ENCODE measurements around the gene PHF20.
"Not testable (repeated sequence)": the region's sequence is repeated elsewhere in the genome, so short reads cannot be mapped to it uniquely, and the experiment has no call there.

The PHF20 gene

DNA sequence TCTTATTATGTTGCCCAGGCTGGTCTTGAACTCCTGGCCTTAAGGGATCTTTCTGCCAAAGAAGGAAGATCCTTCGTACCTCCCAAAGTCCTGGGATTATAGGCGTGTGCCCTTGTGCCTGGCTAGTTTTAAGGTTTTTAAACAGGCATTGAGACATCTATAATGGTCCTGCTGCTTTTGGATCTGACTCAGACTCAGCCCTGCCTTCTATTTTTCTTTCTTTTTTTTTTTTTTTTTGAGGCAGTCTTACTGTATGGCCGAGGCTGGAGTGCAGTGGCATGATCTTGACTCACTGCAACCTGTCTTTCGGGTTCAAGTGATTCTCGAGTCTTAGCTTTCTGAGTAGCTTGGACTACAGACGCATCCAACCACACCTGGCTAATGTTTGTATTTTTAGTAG, 73.7 kb downstream of the PHF20 start:
- no peak for DNase-seq (ENCODE audit: low read depth, low spot score)
- H3K9ac ChIP-seq (ENCODE audit: insufficient read length, low read depth), result no peak overlapping the region
- H3K4me1 ChIP-seq (ENCODE audit: insufficient read depth, insufficient read length), result no peaks in the 10 kb centered on the region
- H3K27me3 ChIP-seq (ENCODE audit: insufficient read depth, insufficient read length), result no peaks in the 10 kb centered on the region
- H3K4me3 ChIP-seq (ENCODE audit: insufficient read length, low read depth), result no peak overlapping the region
- H3K9me3 ChIP-seq (ENCODE audit: insufficient read depth, low read length), result peaks cover 25% of the 10 kb centered on the region; the same call in 1 of the 2 replicates
- TF ChIP-seq YY1 (IDR thresholded peaks at IDR 0.05; ENCODE audit: insufficient read depth, insufficient read length) (no peak), SUZ12 (IDR thresholded peaks at IDR 0.05; ENCODE audit: extremely low read depth, insufficient read depth, insufficient read length) (no peak), ZNF274 (IDR thresholded peaks at IDR 0.05; ENCODE audit: low read depth, low read length) (no peak)
- peaks cover 49% of the 10 kb centered on the region for H3K36me3 ChIP-seq (ENCODE audit: insufficient read depth, insufficient read length, low read length)

- Histone ChIP-seq H3K4me1 (ENCODE audit: insufficient read depth, insufficient read length) (no peaks in the 10 kb centered on the region), H3K9me3 (ENCODE audit: insufficient read depth, low read length) (no peaks in the 10 kb centered on the region), H3K27me3 (ENCODE audit: insufficient read depth, insufficient read length) (no peaks in the 10 kb centered on the region), H3K4me3 (ENCODE audit: insufficient read length, low read depth) (no peak overlapping the region), H3K9ac (ENCODE audit: insufficient read length, low read depth) (no peak overlapping the region), H3K36me3 (ENCODE audit: insufficient read depth, insufficient read length, low read length) (peaks cover 45% of the 10 kb centered on the region)
- DNase-seq (ENCODE audit: low read depth, low spot score), result no peak
- TF ChIP-seq ZNF274 (IDR thresholded peaks at IDR 0.05; ENCODE audit: low read depth, low read length), result no peak
- no peak for TF ChIP-seq YY1 (IDR thresholded peaks at IDR 0.05; ENCODE audit: insufficient read depth, insufficient read length)
- no peak for TF ChIP-seq SUZ12 (IDR thresholded peaks at IDR 0.05; ENCODE audit: extremely low read depth, insufficient read depth, insufficient read length)
Measured at GRCh38 chr20:35849706-35850105, 77.9 kb downstream of the PHF20 start.

DNA sequence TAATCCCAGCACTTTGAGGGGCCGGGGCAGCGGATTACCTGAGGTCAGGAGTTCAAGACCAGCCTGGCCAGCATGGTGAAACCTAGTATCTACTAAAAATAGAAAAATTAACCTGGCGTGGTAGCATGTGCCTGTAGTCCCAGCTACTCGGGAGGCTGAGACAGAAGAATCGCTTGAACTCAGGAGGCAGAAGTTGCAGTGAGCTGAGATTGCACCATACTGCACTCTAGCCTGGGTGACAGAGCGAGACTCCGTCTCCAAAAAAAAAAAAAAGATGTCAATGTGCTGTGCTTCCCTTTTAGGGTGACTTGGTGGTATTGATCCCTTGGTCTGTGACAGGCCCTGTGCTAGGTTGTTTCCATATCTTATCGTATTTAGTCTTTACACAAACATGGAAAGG, 79.8 kb downstream of the PHF20 start:
- H3K9ac ChIP-seq (ENCODE audit: insufficient read length, low read depth); H3K9me3 ChIP-seq (ENCODE audit: insufficient read depth, low read length); H3K4me1 ChIP-seq (ENCODE audit: insufficient read depth, insufficient read length); DNase-seq (ENCODE audit: low read depth, low spot score); H3K4me3 ChIP-seq (ENCODE audit: insufficient read length, low read depth); H3K27me3 ChIP-seq (ENCODE audit: insufficient read depth, insufficient read length): not testable (repeated sequence)
- H3K36me3 ChIP-seq (ENCODE audit: insufficient read depth, insufficient read length, low read length), result peaks cover 32% of the 10 kb centered on the region

DNA sequence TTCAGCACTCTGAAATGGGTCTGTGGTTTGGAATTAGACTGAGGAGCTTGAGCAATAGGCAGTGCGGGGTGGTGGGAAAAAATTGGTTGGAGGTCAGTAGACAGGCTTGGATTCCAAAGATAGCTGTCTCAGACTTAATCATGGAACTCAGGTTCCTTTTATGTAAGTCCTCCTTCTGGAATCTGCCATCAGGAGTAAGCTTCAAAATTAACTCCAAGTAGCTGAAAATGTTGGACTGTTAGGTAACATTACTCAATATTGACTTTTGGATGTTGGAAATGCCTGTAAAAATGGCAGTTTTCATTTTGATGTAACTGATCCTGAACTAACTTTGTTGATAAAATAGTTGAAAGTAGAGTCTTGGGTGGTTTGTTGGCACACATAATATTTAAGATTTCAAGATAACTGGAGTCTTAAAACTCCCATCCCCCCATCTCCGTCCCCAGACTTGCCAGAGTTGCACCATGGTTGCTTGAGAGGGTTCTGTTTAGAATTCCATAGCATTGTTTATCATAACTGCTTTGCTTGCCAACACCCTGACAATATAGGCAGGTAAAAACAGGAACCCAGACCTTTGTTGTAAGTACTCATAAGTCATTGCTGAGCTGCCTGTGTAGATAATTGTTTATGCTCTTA, 83.0 kb downstream of the PHF20 start:
- Histone ChIP-seq H3K9ac (ENCODE audit: insufficient read length, low read depth) (no peak overlapping the region), H3K4me1 (ENCODE audit: insufficient read depth, insufficient read length) (no peaks in the 10 kb centered on the region), H3K36me3 (ENCODE audit: insufficient read depth, insufficient read length, low read length) (peaks cover 18% of the 10 kb centered on the region), H3K27me3 (ENCODE audit: insufficient read depth, insufficient read length) (no peaks in the 10 kb centered on the region), H3K4me3 (ENCODE audit: insufficient read length, low read depth) (no peak overlapping the region), H3K9me3 (ENCODE audit: insufficient read depth, low read length) (no peaks in the 10 kb centered on the region)
- TF ChIP-seq YY1 (IDR thresholded peaks at IDR 0.05; ENCODE audit: insufficient read depth, insufficient read length) (no peak), SUZ12 (IDR thresholded peaks at IDR 0.05; ENCODE audit: extremely low read depth, insufficient read depth, insufficient read length) (no peak), ZNF274 (IDR thresholded peaks at IDR 0.05; ENCODE audit: low read depth, low read length) (no peak)
- no peak for DNase-seq (ENCODE audit: low read depth, low spot score)

GRCh38 chr20:35855641-35856040, 83.8 kb downstream of the PHF20 start:
- H3K9me3 ChIP-seq (ENCODE audit: insufficient read depth, low read length); H3K4me3 ChIP-seq (ENCODE audit: insufficient read length, low read depth); H3K9ac ChIP-seq (ENCODE audit: insufficient read length, low read depth); H3K4me1 ChIP-seq (ENCODE audit: insufficient read depth, insufficient read length); DNase-seq (ENCODE audit: low read depth, low spot score); H3K27me3 ChIP-seq (ENCODE audit: insufficient read depth, insufficient read length): not testable (repeated sequence)
- H3K36me3 ChIP-seq (ENCODE audit: insufficient read depth, insufficient read length, low read length), result peaks cover 20% of the 10 kb centered on the region

- Histone ChIP-seq H3K4me3 (ENCODE audit: insufficient read length, low read depth) (no peak overlapping the region), H3K36me3 (ENCODE audit: insufficient read depth, insufficient read length, low read length) (peaks cover 19% of the 10 kb centered on the region), H3K9me3 (ENCODE audit: insufficient read depth, low read length) (no peaks in the 10 kb centered on the region), H3K9ac (ENCODE audit: insufficient read length, low read depth) (no peak overlapping the region), H3K4me1 (ENCODE audit: insufficient read depth, insufficient read length) (no peaks in the 10 kb centered on the region), H3K27me3 (ENCODE audit: insufficient read depth, insufficient read length) (no peaks in the 10 kb centered on the region)
- TF ChIP-seq YY1 (IDR thresholded peaks at IDR 0.05; ENCODE audit: insufficient read depth, insufficient read length) (no peak), SUZ12 (IDR thresholded peaks at IDR 0.05; ENCODE audit: extremely low read depth, insufficient read depth, insufficient read length) (no peak), ZNF274 (IDR thresholded peaks at IDR 0.05; ENCODE audit: low read depth, low read length) (no peak)
- DNase-seq (ENCODE audit: low read depth, low spot score), result no peak
Measured at GRCh38 chr20:35856866-35857265, 85.1 kb downstream of the PHF20 start.

- DNase-seq (ENCODE audit: low read depth, low spot score), result no peak
- H3K36me3 ChIP-seq (ENCODE audit: insufficient read depth, insufficient read length, low read length), result peaks cover 30% of the 10 kb centered on the region
Measured at GRCh38 chr20:35866418-35867202, 94.8 kb downstream of the PHF20 start.

More at GRCh38 chr20:35866418-35867202, 94.8 kb downstream of the PHF20 start:
- no peak for TF ChIP-seq YY1 (IDR thresholded peaks at IDR 0.05; ENCODE audit: insufficient read depth, insufficient read length)
- no peak for TF ChIP-seq SUZ12 (IDR thresholded peaks at IDR 0.05; ENCODE audit: extremely low read depth, insufficient read depth, insufficient read length)
- no peak for TF ChIP-seq ZNF274 (IDR thresholded peaks at IDR 0.05; ENCODE audit: low read depth, low read length)
- Histone ChIP-seq H3K9ac (ENCODE audit: insufficient read length, low read depth) (no peak overlapping the region), H3K4me1 (ENCODE audit: insufficient read depth, insufficient read length) (no peaks in the 10 kb centered on the region), H3K4me3 (ENCODE audit: insufficient read length, low read depth) (no peak overlapping the region), H3K9me3 (ENCODE audit: insufficient read depth, low read length) (no peaks in the 10 kb centered on the region), H3K27me3 (ENCODE audit: insufficient read depth, insufficient read length) (no peaks in the 10 kb centered on the region)
